Astrocyte (in vitro differentiated cells and primary cell): Measurements from ENCODE around the gene ABCG4. TPM values are rescaled to one million over a fixed set of nuclear protein-coding genes. Genes with fewer than 3 reads are reported as not detected.
"Not testable (repeated sequence)": the region's sequence is repeated elsewhere in the genome, so short reads cannot be mapped to it uniquely, and the experiment has no call there.

Experiments used
- DNase-seq: peaks from one replicate; pipeline ENCODE4 v3.0.0-alpha.2; 2010; ENCODE audit warnings: low read depth
- FAIRE-seq: peaks from 2 replicates; lab custom pipeline; 2011; peaks lifted over from hg19 to GRCh38; lab: Jason Lieb, UNC
- H2AFZ ChIP-seq: 2 replicates; pipeline ENCODE4 v1.6.0; 2012; ENCODE audit warnings: low read depth, low read length, inconsistent platforms
- H3K27ac ChIP-seq: 2 replicates; pipeline ENCODE4 v1.5.1; 2011; ENCODE audit warnings: low read depth, low read length, inconsistent platforms
- H3K27me3 ChIP-seq: 2 replicates; pipeline ENCODE4 v1.6.0; 2011; ENCODE audit warnings: low read length, inconsistent platforms; ENCODE audit not compliant: insufficient read depth
- H3K36me3 ChIP-seq: 2 replicates; pipeline ENCODE4 v1.5.1; 2011; ENCODE audit warnings: low read length, inconsistent platforms; ENCODE audit not compliant: insufficient read depth
- H3K4me1 ChIP-seq: 2 replicates; pipeline ENCODE4 v1.5.1; 2011; ENCODE audit warnings: low read length, inconsistent platforms; ENCODE audit not compliant: insufficient read depth
- H3K4me2 ChIP-seq: 2 replicates; pipeline ENCODE4 v1.6.0; 2012; ENCODE audit warnings: low read length, inconsistent platforms
- H3K4me3 ChIP-seq: 2 replicates; pipeline ENCODE4 v1.5.1; 2011; ENCODE audit warnings: low read depth, mild to moderate bottlenecking, low read length, inconsistent platforms; ENCODE audit not compliant: insufficient read depth
- H3K79me2 ChIP-seq: 2 replicates; pipeline ENCODE4 v1.6.0; 2012; ENCODE audit warnings: mild to moderate bottlenecking, low read length, inconsistent platforms; ENCODE audit not compliant: insufficient read depth
- H3K9ac ChIP-seq: 2 replicates; pipeline ENCODE4 v1.6.0; 2012; ENCODE audit warnings: mild to moderate bottlenecking, low read length, inconsistent platforms
- H3K9me3 ChIP-seq: 2 replicates; pipeline ENCODE4 v1.5.1; 2012; ENCODE audit warnings: low read depth, mild to moderate bottlenecking, low read length, inconsistent platforms; ENCODE audit not compliant: insufficient read depth
- H4K20me1 ChIP-seq: 2 replicates; pipeline ENCODE4 v1.6.0; 2012; ENCODE audit warnings: low read length, inconsistent platforms; ENCODE audit not compliant: insufficient read depth
- H3K27ac Mint-ChIP-seq: one replicate; pipeline ENCODE4 v1.8.0; 2021; ENCODE audit warnings: mild to moderate bottlenecking, mixed read lengths; ENCODE audit not compliant: unreplicated experiment
- H3K27me3 Mint-ChIP-seq: one replicate; pipeline ENCODE4 v1.8.0; 2021; ENCODE audit warnings: low read depth, mixed read lengths; ENCODE audit not compliant: unreplicated experiment
- H3K36me3 Mint-ChIP-seq: one replicate; pipeline ENCODE4 v1.8.0; 2021; ENCODE audit warnings: low read depth, mixed read lengths; ENCODE audit not compliant: unreplicated experiment
- H3K4me1 Mint-ChIP-seq: one replicate; pipeline ENCODE4 v1.8.0; 2021; ENCODE audit warnings: low read depth, mixed read lengths; ENCODE audit not compliant: unreplicated experiment
- H3K4me3 Mint-ChIP-seq: one replicate; pipeline ENCODE4 v1.8.0; 2021; ENCODE audit warnings: mild to moderate bottlenecking, moderate library complexity, mixed read lengths; ENCODE audit not compliant: unreplicated experiment
- H3K9me3 Mint-ChIP-seq: one replicate; pipeline ENCODE4 v1.8.0; 2021; ENCODE audit warnings: mild to moderate bottlenecking, mixed read lengths; ENCODE audit not compliant: unreplicated experiment
- CTCF ChIP-seq: IDR thresholded peaks from 2 replicates; pipeline ENCODE4 v1.5.1; 2011; ENCODE audit warnings: low read depth, mild to moderate bottlenecking, inconsistent platforms, low read length, moderate library complexity; ENCODE audit not compliant: insufficient read depth
- EZH2 ChIP-seq: IDR thresholded peaks from 2 replicates; pipeline ENCODE4 v1.6.1; 2012; ENCODE audit warnings: mild to moderate bottlenecking, low read length, inconsistent platforms; ENCODE audit not compliant: insufficient read depth
- total RNA-seq: library from RNA; stranded (reverse); gene quantifications from 2 replicates; pipeline ENCODE4 v1.2.1, GENCODE V29; 2021

ABCG4 gene
- total RNA-seq, 1 donor from 2014 or later: 1.5 TPM

- FAIRE-seq: no peak
These were observed 47.0 kb upstream of the ABCG4 start, which contains the start of gene DPAGT1 for GRCh38 chr11:119101759-119102423. TSS of gene DPAGT1 (minus strand) at chr11:119101853. CDS start at chr11:119101655, 198 bp downstream.

DNA sequence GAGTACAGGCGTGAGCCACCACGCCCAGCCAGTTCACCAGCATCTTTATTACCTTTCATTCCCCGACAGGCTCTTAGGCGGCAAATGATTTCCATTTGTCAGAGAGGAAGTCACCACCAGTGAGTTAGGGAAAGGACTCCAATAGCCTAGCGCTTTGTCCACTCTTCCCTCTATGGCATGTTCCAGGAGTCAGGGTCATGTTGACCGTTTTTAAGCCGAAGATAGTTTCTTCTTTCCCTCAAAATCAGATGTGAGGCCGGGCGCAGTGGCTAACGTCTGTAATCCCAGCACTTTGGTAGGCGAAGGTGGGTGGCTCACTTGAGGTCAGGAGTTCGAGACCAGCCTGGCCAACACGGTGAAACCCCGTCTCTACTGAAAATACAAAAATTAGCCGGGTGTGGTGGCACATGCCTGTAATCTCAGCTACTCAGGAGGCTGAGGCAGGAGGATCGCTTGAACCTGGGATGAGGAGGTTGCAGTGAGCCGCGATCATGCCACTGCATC is 45.6 kb upstream of the ABCG4 start:
- peaks cover 29% of the 10 kb centered on the region for H3K79me2 ChIP-seq
- peak overlapping the region; percentile 82 for H3K4me2 ChIP-seq
- not testable (repeated sequence) for H3K27me3 ChIP-seq, H3K9me3 Mint-ChIP-seq, H3K27me3 Mint-ChIP-seq, H3K36me3 Mint-ChIP-seq, H4K20me1 ChIP-seq, H3K9me3 ChIP-seq, DNase-seq, H2AFZ ChIP-seq, H3K36me3 ChIP-seq, FAIRE-seq
- Mint-ChIP-seq H3K4me3 (peak overlapping the region; percentile 63), H3K4me1 (peaks cover 17% of the 10 kb centered on the region), H3K27ac (peak overlapping the region; percentile 99)
- peak overlapping the region; percentile 85 for H3K4me3 ChIP-seq
- H3K9ac ChIP-seq: peak overlapping the region; percentile 88
- peaks cover 21% of the 10 kb centered on the region for H3K4me1 ChIP-seq
- H3K27ac ChIP-seq: peak overlapping the region; percentile 99

More at GRCh38 chr11:119101759-119102423, 47.0 kb upstream of the ABCG4 start, which contains the start of gene DPAGT1:
- H3K79me2 ChIP-seq: peaks cover 19% of the 10 kb centered on the region
- H3K4me1 Mint-ChIP-seq: peaks cover 17% of the 10 kb centered on the region
- H3K4me2 ChIP-seq: peak within 1 kb of the TSS; percentile 82
- H3K27ac ChIP-seq: peak within 1 kb of the TSS; percentile 99
- H3K36me3 Mint-ChIP-seq: peaks cover 9% of the 10 kb centered on the region
- TF ChIP-seq EZH2 (no peak), CTCF (no peak)
- peak within 1 kb of the TSS; percentile 85 for H3K4me3 ChIP-seq
- peaks cover 19% of the 10 kb centered on the region for H3K4me1 ChIP-seq
- no peaks in the 10 kb centered on the region for H3K27me3 ChIP-seq
- no peaks in the 10 kb centered on the region for H3K27me3 Mint-ChIP-seq
- H2AFZ ChIP-seq: peak within 1 kb of the TSS; percentile 88
- peaks cover 16% of the 10 kb centered on the region for H3K36me3 ChIP-seq
- H3K4me3 Mint-ChIP-seq: peak within 1 kb of the TSS; percentile 93
- no peaks in the 10 kb centered on the region for H3K9me3 Mint-ChIP-seq
- no peaks in the 10 kb centered on the region for H3K9me3 ChIP-seq
- DNase-seq: peak; percentile 96
- H4K20me1 ChIP-seq: no peaks in the 10 kb centered on the region
- H3K9ac ChIP-seq: peak within 1 kb of the TSS; percentile 88
- peak within 1 kb of the TSS; percentile 99 for H3K27ac Mint-ChIP-seq

DNA sequence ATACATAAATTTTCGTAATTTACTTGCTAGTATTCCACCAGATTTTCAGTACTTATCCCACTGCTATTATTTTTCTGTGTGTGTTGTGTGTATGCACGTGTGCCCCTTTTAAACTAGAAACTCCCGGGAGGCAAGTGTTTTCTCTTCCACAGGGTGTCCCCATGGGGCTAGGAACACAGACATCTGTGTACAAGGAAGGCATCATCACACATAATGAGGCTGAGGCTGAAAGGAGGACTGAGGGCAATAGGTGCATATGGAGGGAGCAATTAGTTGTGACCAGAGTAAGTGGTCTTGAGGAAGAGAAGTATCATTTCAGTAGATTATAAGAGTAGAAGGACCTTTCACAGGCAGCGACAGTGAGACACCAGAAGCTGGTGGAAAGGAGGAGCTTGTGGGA is 45.1 kb upstream of the ABCG4 start:
- H3K4me2 ChIP-seq: no peak overlapping the region
- peak overlapping the region; percentile 4 for H3K4me3 Mint-ChIP-seq
- H3K4me1 Mint-ChIP-seq: peaks cover 23% of the 10 kb centered on the region

More for the DNA sequence above, 45.1 kb upstream of the ABCG4 start:
- FAIRE-seq: no peak
- H3K36me3 ChIP-seq: peaks cover 3% of the 10 kb centered on the region
- no peak overlapping the region for H3K27ac ChIP-seq
- DNase-seq: no peak
- Mint-ChIP-seq H3K36me3 (no peaks in the 10 kb centered on the region), H3K9me3 (no peaks in the 10 kb centered on the region), H3K27ac (no peak overlapping the region), H3K27me3 (no peaks in the 10 kb centered on the region)
- H3K27me3 ChIP-seq: no peaks in the 10 kb centered on the region
- no peak overlapping the region for H3K4me3 ChIP-seq
- peaks cover 27% of the 10 kb centered on the region for H3K4me1 ChIP-seq
- peaks cover 8% of the 10 kb centered on the region for H4K20me1 ChIP-seq
- peaks cover 35% of the 10 kb centered on the region for H3K79me2 ChIP-seq
- H3K9me3 ChIP-seq: no peaks in the 10 kb centered on the region
- TF ChIP-seq EZH2 (no peak), CTCF (no peak)
- no peak overlapping the region for H2AFZ ChIP-seq
- no peak overlapping the region for H3K9ac ChIP-seq
